GM12872 (cell line): ENCODE measurements around the gene CARS1.

Experiments
- CTCF ChIP-seq: IDR thresholded peaks from 3 replicates; pipeline ENCODE4 v1.5.1; 2011; ENCODE audit warnings: low read depth, mild to moderate bottlenecking, low read length, moderate library complexity; ENCODE audit not compliant: insufficient read depth

The CARS1 gene

DNA sequence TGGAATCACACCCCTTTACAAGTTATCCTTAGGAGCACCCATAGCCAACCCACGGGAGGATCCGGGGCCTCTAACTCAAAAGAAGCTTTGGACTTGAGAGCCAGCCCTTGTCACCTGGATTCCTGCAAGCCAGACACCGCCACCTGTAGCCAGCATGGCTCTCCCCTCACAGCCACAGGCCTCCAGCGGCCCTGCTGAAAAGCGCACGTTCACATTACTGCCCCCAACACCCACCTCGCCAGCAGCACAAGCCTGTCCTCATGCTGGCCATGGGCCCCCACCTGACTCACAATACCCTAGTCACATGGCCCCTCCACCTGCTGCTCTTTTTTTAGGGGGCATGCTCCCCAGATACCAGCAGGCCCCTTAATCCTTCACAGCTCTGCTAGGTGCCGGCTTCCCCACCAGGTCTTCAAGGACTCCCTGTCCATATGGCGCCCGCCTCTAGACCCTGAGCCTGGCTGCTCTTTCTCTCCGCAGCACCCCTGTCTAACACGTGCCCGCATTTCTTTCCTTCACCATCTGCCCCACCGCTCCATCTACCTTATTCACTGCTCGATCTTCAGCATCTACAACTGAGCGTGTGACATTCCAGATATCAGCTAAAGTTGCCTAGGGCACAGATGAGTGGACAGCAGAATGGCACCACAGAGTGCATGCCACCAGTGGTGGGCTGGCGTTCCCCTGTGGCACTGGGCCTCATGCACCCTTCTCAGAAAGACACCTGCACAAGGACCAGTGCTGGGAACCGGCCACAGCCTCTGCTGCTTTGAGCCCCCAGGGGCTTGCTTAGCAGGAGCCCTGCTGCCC lies 6.6 kb downstream of the CARS1 start:
- TF ChIP-seq CTCF, result no peak

DNA sequence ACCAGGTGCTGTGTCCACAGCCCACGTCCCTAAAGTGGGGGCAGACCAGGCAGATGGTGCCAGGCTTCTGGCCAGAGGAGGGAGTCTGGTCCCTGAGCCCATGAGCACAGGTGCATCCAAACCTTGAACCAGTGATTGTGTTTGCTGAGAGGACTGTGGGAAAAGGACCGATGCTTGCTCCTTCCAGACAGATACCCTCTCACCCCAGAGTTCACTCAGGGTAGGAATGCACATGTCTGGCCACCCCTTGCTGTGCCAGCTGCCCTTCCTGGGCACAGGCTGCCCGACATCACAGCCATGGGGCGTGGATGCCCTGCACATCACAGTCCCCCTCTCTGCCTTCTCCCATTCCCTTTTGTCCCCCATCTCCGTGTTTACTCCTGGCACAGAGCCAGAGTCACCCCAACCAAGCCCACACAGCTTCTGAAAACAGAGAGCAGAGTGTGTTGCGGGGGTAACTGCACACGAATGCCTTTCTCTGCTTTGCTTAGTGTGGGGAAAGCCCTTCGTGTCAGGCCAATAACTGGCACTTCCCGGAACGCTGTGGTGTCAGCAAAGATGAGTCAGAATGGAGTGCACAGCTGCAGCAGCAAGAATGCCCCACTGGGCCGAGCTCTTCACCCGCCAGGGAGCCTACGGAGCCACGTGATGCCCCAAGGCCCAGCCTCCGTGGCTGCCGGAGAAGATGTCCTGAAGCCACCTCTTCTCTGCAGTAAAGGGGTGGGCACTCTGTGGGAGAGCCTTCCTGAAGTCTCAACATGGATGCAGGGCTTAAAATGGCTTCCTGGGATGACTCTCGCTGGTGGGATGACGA lies 7.6 kb downstream of the CARS1 start:
- TF ChIP-seq CTCF, result peak; percentile 50

- TF ChIP-seq CTCF, result no peak
These were observed 9.6 kb downstream of the CARS1 start for GRCh38 chr11:3047637-3048036.

GRCh38 chr11:3046641-3047040 lies 10.6 kb downstream of the CARS1 start:
- no peak for TF ChIP-seq CTCF

- peak; percentile 19; the same call in 1 of the 3 replicates for TF ChIP-seq CTCF
These were observed 11.0 kb downstream of the CARS1 start for GRCh38 chr11:3046190-3046589.

GRCh38 chr11:3044915-3045314 lies 12.3 kb downstream of the CARS1 start:
- TF ChIP-seq CTCF, result no peak

- TF ChIP-seq CTCF, result no peak
These were observed 13.2 kb downstream of the CARS1 start for GRCh38 chr11:3044004-3044403.
